IMR-90 (cell line): ENCODE measurements around the gene CAMK2B. TPM values are rescaled to one million over a fixed set of nuclear protein-coding genes. Genes with fewer than 3 reads are reported as not detected.

ENCODE experiments used
- ATAC-seq: fragments of 200-7000 bp; cut with Tn5 transposase; 2 replicates; pipeline ENCODE4 v1.9.1; 2020; ENCODE audit warnings: low read depth, mild to moderate bottlenecking, moderate library complexity
- BruUV-seq: library from RNA; stranded (reverse); fragments of 400-500 nt; replicated peaks from 2 replicates; lab custom pipeline; 2021; lab: Mats Ljungman, UMichigan
- CTCF ChIA-PET: fragments of 300-600 bp; formaldehyde crosslinking; extraction: SDS; loops from one replicate; lab custom pipeline; 2021; ENCODE audit warnings: antibody characterized with exemption; lab: Yijun Ruan, JAX
- POLR2A ChIA-PET: fragments of 300-600 bp; sonication (Branson Sonifier 250); formaldehyde crosslinking; loops from one replicate; lab custom pipeline; 2022; ENCODE audit warnings: antibody characterized with exemption; ENCODE audit not compliant: unreplicated experiment; lab: Charles Lee
- DNase-seq: peaks from one replicate; pipeline ENCODE4 v3.0.0; 2013
- H2AFZ ChIP-seq: replicated peaks from 2 replicates; pipeline ENCODE3; 2013; ENCODE audit warnings: low read length, mild to moderate bottlenecking; ENCODE audit not compliant: poor library complexity
- H2AK5ac ChIP-seq: 2 replicates; pipeline ENCODE4 v1.6.1; 2013; ENCODE audit warnings: low read depth, low read length, inconsistent platforms
- H2AK9ac ChIP-seq: replicated peaks from 2 replicates; pipeline ENCODE3; 2013; ENCODE audit warnings: mild to moderate bottlenecking, low read depth, low read length, moderate library complexity; ENCODE audit not compliant: poor library complexity
- H2BK120ac ChIP-seq: 2 replicates; pipeline ENCODE4 v1.6.1; 2013; ENCODE audit warnings: low read depth, low read length, inconsistent platforms
- H2BK15ac ChIP-seq: 3 replicates; pipeline ENCODE4 v1.6.1; 2013; ENCODE audit warnings: low read depth, low read length, inconsistent platforms
- H2BK20ac ChIP-seq: 2 replicates; pipeline ENCODE4 v1.6.1; 2013; ENCODE audit warnings: low read depth, mild to moderate bottlenecking, inconsistent platforms, low read length, moderate library complexity
- H2BK5ac ChIP-seq: 2 replicates; pipeline ENCODE4 v1.6.1; 2013; ENCODE audit warnings: mild to moderate bottlenecking, low read depth, low read length, inconsistent platforms; ENCODE audit not compliant: poor library complexity, severe bottlenecking
- H3K14ac ChIP-seq: replicated peaks from 2 replicates; pipeline ENCODE4 v1.6.1; 2013; ENCODE audit warnings: low read depth, low read length, inconsistent platforms
- H3K18ac ChIP-seq: 2 replicates; pipeline ENCODE4 v1.6.1; 2013; ENCODE audit warnings: low read depth, low read length, control low read depth
- H3K23ac ChIP-seq: 2 replicates; pipeline ENCODE4 v1.6.1; 2013; ENCODE audit warnings: low read depth, low read length, inconsistent platforms
- H3K27ac ChIP-seq: 2 replicates; pipeline ENCODE4 v1.5.1; 2013; ENCODE audit warnings: mild to moderate bottlenecking, control low read depth, low read length; ENCODE audit not compliant: insufficient read depth
- H3K27me3 ChIP-seq: 2 replicates; pipeline ENCODE4 v1.6.1; 2013; ENCODE audit warnings: low read length; ENCODE audit not compliant: control insufficient read depth, insufficient read depth
- H3K36me3 ChIP-seq: 2 replicates; pipeline ENCODE4 v1.6.1; 2013; ENCODE audit warnings: low read length, mixed read lengths; ENCODE audit not compliant: control insufficient read depth, insufficient read depth
- H3K4ac ChIP-seq: 2 replicates; pipeline ENCODE4 v1.6.1; 2013; ENCODE audit warnings: low read depth, low read length, inconsistent platforms
- H3K4me1 ChIP-seq: 2 replicates; pipeline ENCODE4 v1.6.1; 2013; ENCODE audit warnings: low read length, mixed read lengths; ENCODE audit not compliant: control insufficient read depth, insufficient read depth
- H3K4me2 ChIP-seq: 2 replicates; pipeline ENCODE4 v1.6.1; 2013; ENCODE audit warnings: low read depth, mild to moderate bottlenecking, control low read depth, low read length, moderate library complexity
- H3K4me3 ChIP-seq: 2 replicates; pipeline ENCODE4 v1.5.1; 2013; ENCODE audit warnings: low read depth, mild to moderate bottlenecking, control low read depth, low read length, moderate library complexity; ENCODE audit not compliant: insufficient read depth
- H3K56ac ChIP-seq: 2 replicates; pipeline ENCODE4 v1.6.1; 2013; ENCODE audit warnings: low read length, inconsistent platforms; ENCODE audit not compliant: insufficient read depth; ENCODE audit errors: extremely low read depth
- H3K79me1 ChIP-seq, 2 experiments: 2 replicates each; pipeline ENCODE4 v1.6.1; 2013; ENCODE audit warnings: low read length in 2 of 2, inconsistent platforms in 1 of 2, low read depth in 1 of 2
- H3K9ac ChIP-seq: 2 replicates; pipeline ENCODE4 v1.6.1; 2013; ENCODE audit warnings: low read depth, low read length, control low read depth
- H3K9me1 ChIP-seq: 2 replicates; pipeline ENCODE4 v1.6.1; 2013; ENCODE audit warnings: low read length, inconsistent platforms; ENCODE audit not compliant: insufficient read depth
- H3K9me3 ChIP-seq: 2 replicates; pipeline ENCODE4 v1.6.1; 2013; ENCODE audit warnings: low read length; ENCODE audit not compliant: control insufficient read depth, insufficient read depth
- H4K20me1 ChIP-seq: 2 replicates; pipeline ENCODE4 v1.6.1; 2013; ENCODE audit warnings: low read length, inconsistent platforms; ENCODE audit not compliant: insufficient read depth
- H4K5ac ChIP-seq: 2 replicates; pipeline ENCODE4 v1.6.1; 2013; ENCODE audit warnings: mild to moderate bottlenecking, low read depth, low read length, control low read depth
- H4K8ac ChIP-seq, 2 experiments: 2 replicates each; pipeline ENCODE4 v1.6.1; 2013; ENCODE audit warnings: low read depth in 2 of 2, low read length in 2 of 2, control low read depth in 1 of 2, inconsistent platforms in 1 of 2
- H4K91ac ChIP-seq: 2 replicates; pipeline ENCODE4 v1.6.1; 2013; ENCODE audit warnings: low read depth, low read length, inconsistent platforms; ENCODE audit not compliant: insufficient read depth
- CEBPB ChIP-seq: IDR thresholded peaks from 2 replicates; pipeline ENCODE4 v1.6.1; 2012; ENCODE audit warnings: low read depth, low read length, improper control_type of control experiment
- CHD1 ChIP-seq: IDR thresholded peaks from 2 replicates; pipeline ENCODE4 v1.6.1; 2012; ENCODE audit warnings: low read depth, low read length, improper control_type of control experiment
- FOS ChIP-seq: fragments of 150-350 bp; IDR thresholded peaks from 2 replicates; pipeline ENCODE4 v1.6.1; 2016; ENCODE audit warnings: low read depth, low read length
- MAFK ChIP-seq: IDR thresholded peaks from 2 replicates; pipeline ENCODE4 v1.6.1; 2012; ENCODE audit warnings: low read depth, low read length, improper control_type of control experiment
- MAZ ChIP-seq: IDR thresholded peaks from 2 replicates; pipeline ENCODE4 v1.6.1; 2012; ENCODE audit warnings: low read depth, mild to moderate bottlenecking, low read length, improper control_type of control experiment, moderate library complexity, borderline replicate concordance
- MXI1 ChIP-seq: IDR thresholded peaks from 2 replicates; pipeline ENCODE4 v1.6.1; 2012; ENCODE audit warnings: low read depth, mild to moderate bottlenecking, low read length, moderate library complexity, borderline replicate concordance
- RAD21 ChIP-seq: IDR thresholded peaks from 2 replicates; pipeline ENCODE4 v1.6.1; 2012; ENCODE audit warnings: low read length, improper control_type of control experiment
- RCOR1 ChIP-seq: IDR thresholded peaks from 2 replicates; pipeline ENCODE4 v1.6.1; 2012; ENCODE audit warnings: mild to moderate bottlenecking, low read length, improper control_type of control experiment; ENCODE audit not compliant: insufficient replicate concordance
- WGBS, 2 experiments: methylation state at CpG; one replicate each; pipeline versions ENCODE4 v1.1.5 to v1.1.7; 2013; ENCODE audit warnings: missing lambda C conversion rate in 2 of 2; ENCODE audit not compliant: insufficient read length in 1 of 2; ENCODE audit errors: extremely low coverage in 2 of 2; 5-methylcytosine and 5-hydroxymethylcytosine counted together
- dilution Hi-C: fragments of 300-500 bp; cut with HindIII; formaldehyde crosslinking; loops from one replicate; pipeline ENCODE4 v1.14.3; 2018; ENCODE audit warnings: low sequenced_read_pairs; ENCODE audit not compliant: unreplicated experiment
- in situ Hi-C: fragments of 300-500 bp; cut with MboI; formaldehyde crosslinking; loops from 3 replicates; pipeline ENCODE4 v1.14.3; 2019; ENCODE audit warnings: low sequenced_read_pairs, inconsistent platforms, mixed read lengths
- intact Hi-C: fragments of 100-400 bp; cut with micrococcal nuclease; formaldehyde crosslinking; loops from 2 replicates; pipeline ENCODE4 v1.10.0; 2022
- polyA plus RNA-seq, 3 experiments: library from polyadenylated mRNA; depleted of rRNA; stranded (reverse); fragments of >200 nt; gene quantifications; 2 replicates each; pipeline ENCODE4 v1.2.3, GENCODE V29; 2012; ENCODE audit warnings: low replicate concordance in 1 of 3
- total RNA-seq: library from RNA; depleted of rRNA; stranded (reverse); fragments of >200 nt; gene quantifications from 2 replicates; pipeline ENCODE4 v1.2.3, GENCODE V29; 2012
- TF ChIP-seq, protein P1 (sequence below): conservative IDR thresholded peaks from 2 replicates; pipeline ENCODE4 v1.5.1; 2012; ENCODE audit warnings: mild to moderate bottlenecking, low read depth, low read length, improper control_type of control experiment
- TF ChIP-seq, protein P2 (sequence below): fragments of 150-350 bp; IDR thresholded peaks from 2 replicates; pipeline ENCODE4 v1.6.1; 2016; ENCODE audit warnings: low read depth, mild to moderate bottlenecking, low read length, moderate library complexity, borderline replicate concordance
- TF ChIP-seq, protein P3 (sequence below): fragments of 150-350 bp; IDR thresholded peaks from 2 replicates; pipeline ENCODE4 v1.6.1; 2017; ENCODE audit warnings: mild to moderate bottlenecking, antibody characterized with exemption, low read length, low read depth

CAMK2B gene
- total and polyA plus RNA-seq, 2 of the 4 experiments (the other 2 are of a cell fraction) = 0.18 to 0.36 TPM

- Histone ChIP-seq H3K4me1 (no peaks in the 10 kb centered on the region), H3K9me1 (no peaks in the 10 kb centered on the region), H4K5ac (no peak overlapping the region), H2AK9ac (no peak overlapping the region), H3K18ac (no peak overlapping the region), H2BK20ac (no peak overlapping the region), H3K4ac (no peak overlapping the region), H2AFZ (no peak overlapping the region), H3K4me3 (no peak overlapping the region), H3K14ac (no peak overlapping the region), H3K9ac (no peak overlapping the region), H4K91ac (no peak overlapping the region), H4K8ac (no peak overlapping the region), H2BK15ac (no peak overlapping the region), H3K4me2 (no peak overlapping the region), H3K27me3 (peaks cover 19% of the 10 kb centered on the region), H2AK5ac (no peak overlapping the region), H3K79me1 (no peaks in the 10 kb centered on the region), H4K20me1 (no peaks in the 10 kb centered on the region), H3K56ac (no peak overlapping the region), H3K27ac (no peak overlapping the region), H3K36me3 (no peaks in the 10 kb centered on the region), H3K23ac (no peak overlapping the region), H3K9me3 (peaks cover 7% of the 10 kb centered on the region; the same call in 1 of the 2 replicates), H2BK120ac (no peak overlapping the region), H2BK5ac (no peak overlapping the region)
- no peak for ATAC-seq
- BruUV-seq = no TSS peak
- intact Hi-C loops = no loop called here
- ChIA-PET POLR2A (no interaction called here), CTCF (no interaction called here)
- TF ChIP-seq MAFK (no peak), MXI1 (no peak), CHD1 (no peak), FOS (no peak), CEBPB (no peak), RAD21 (no peak), MAZ (no peak), RCOR1 (no peak)
- TF ChIP-seq, protein P1, sequence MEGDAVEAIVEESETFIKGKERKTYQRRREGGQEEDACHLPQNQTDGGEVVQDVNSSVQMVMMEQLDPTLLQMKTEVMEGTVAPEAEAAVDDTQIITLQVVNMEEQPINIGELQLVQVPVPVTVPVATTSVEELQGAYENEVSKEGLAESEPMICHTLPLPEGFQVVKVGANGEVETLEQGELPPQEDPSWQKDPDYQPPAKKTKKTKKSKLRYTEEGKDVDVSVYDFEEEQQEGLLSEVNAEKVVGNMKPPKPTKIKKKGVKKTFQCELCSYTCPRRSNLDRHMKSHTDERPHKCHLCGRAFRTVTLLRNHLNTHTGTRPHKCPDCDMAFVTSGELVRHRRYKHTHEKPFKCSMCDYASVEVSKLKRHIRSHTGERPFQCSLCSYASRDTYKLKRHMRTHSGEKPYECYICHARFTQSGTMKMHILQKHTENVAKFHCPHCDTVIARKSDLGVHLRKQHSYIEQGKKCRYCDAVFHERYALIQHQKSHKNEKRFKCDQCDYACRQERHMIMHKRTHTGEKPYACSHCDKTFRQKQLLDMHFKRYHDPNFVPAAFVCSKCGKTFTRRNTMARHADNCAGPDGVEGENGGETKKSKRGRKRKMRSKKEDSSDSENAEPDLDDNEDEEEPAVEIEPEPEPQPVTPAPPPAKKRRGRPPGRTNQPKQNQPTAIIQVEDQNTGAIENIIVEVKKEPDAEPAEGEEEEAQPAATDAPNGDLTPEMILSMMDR = no peak
- TF ChIP-seq, protein P2, sequence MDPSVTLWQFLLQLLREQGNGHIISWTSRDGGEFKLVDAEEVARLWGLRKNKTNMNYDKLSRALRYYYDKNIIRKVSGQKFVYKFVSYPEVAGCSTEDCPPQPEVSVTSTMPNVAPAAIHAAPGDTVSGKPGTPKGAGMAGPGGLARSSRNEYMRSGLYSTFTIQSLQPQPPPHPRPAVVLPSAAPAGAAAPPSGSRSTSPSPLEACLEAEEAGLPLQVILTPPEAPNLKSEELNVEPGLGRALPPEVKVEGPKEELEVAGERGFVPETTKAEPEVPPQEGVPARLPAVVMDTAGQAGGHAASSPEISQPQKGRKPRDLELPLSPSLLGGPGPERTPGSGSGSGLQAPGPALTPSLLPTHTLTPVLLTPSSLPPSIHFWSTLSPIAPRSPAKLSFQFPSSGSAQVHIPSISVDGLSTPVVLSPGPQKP = no peak
- TF ChIP-seq, protein P3, sequence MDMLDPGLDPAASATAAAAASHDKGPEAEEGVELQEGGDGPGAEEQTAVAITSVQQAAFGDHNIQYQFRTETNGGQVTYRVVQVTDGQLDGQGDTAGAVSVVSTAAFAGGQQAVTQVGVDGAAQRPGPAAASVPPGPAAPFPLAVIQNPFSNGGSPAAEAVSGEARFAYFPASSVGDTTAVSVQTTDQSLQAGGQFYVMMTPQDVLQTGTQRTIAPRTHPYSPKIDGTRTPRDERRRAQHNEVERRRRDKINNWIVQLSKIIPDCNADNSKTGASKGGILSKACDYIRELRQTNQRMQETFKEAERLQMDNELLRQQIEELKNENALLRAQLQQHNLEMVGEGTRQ = no peak
- dilution Hi-C loops = no loop called here
- in situ Hi-C loops = no loop called here
- WGBS, 2 experiments = no CpG with 5 or more reads among the region's 3 CpGs
- no peak for DNase-seq
These were observed 10.0 kb downstream of the CAMK2B start for GRCh38 chr7:44315301-44315903.
